ENCODE results near the gene CHAMP1.
"Not testable (repeated sequence)": the region's sequence is repeated elsewhere in the genome, so short reads cannot be mapped to it uniquely, and the experiment has no call there.

Gene CHAMP1

GRCh38 chr13:114303700-114304327 lies 10.5 kb upstream of the CHAMP1 start:
- no peak for DNase-seq

DNA sequence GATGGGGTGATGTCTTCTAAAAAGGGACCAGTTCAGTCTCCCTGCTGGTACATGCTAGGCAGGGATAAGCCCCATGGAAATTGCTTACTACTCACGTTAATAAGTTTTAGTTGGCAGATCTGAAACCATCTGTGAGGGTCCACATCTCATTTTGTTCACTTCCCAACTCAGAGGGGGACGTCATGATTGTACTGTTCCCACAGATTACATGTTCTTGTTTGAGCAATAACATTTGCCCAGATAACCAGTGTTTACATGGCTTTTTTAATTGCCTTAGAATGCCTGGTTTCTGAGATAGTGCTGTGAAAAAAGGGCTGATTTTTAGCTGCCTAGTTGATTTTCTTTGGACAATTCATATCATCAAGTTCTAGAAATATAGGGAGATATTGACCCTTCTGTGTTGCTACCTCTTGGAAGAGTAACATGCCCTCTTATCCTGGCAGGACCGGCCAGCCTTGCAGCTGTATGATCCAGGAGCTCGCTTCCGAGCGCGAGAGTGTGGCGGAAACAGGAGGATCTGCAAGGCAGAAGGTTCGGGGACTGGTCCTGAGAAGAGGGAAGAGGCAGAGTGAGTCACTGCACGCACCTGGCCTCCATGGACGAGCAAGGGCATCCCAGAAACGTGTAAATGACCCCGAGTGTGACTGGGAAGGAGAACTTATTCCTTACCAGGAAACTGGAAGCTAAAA lies 9.8 kb upstream of the CHAMP1 start:
- no peak for DNase-seq

DNA sequence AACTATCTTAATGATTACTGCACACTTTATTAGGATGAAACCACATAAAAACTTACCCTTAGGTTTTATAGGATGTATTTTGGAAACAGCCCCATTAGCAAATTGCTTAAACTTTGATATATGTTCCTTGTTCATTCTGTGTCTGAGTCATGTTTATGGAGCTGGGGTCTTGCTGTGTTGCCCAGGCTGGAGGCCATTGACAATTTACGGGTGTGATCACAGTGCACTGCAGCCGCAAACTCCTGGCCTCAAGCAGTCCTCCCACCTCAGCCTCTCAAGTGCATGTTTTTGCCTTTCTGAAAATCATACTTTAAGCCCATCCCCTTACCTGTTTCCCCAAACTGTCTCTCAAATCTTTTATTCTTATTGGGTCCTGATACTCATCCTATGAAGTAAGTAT lies 5.2 kb upstream of the CHAMP1 start:
- no peak for DNase-seq

DNA sequence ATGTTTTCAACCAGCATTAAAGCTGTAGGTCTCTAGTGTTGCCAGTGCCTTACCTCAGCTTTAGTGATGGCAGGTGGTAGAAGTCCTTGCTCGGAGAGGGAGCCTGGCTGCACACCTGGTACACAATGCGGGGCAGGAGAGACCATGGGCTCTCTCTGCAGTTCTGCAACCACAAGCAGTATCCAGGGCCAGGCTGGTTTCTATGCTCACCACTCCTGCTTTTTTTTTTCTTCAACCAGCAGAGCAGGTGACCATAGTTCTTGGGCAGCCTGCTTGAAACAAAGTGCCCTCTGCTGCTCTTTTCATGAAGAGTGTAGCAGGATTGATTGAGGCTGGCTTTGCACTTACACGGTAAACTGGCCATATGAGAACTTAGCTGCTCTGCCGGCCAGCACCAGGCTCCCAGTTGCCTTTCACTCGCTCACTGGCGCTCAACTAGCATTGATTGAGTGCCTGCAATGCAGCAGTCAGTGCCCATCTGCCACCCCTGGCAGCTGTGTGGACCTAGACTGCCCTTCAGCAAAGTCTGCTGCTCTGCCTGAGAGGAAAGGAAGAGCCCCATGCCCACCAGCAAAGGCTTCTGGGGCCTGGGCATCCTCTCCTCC lies 4.4 kb upstream of the CHAMP1 start:
- no peak for DNase-seq

DNA sequence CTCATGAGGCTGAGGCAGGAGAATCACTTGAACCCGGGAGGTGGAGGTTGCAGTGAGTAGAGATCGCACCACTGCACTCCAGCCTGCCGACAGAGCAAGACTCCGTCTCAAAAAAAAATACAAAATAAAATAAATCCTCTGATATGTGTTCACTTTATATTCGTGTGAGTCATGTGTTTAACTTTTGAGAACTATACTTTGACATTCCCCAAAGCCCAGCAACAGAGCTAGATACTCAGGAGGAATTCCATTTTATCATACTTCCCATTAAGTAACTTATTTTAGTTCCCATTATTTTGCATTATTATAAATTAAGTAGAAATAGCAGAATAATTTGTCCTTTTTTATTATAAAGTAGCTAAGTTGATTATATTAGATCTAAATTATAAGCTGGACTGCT lies 3.3 kb upstream of the CHAMP1 start:
- DNase-seq, result no peak

GRCh38 chr13:114311387-114311786 lies 2.9 kb upstream of the CHAMP1 start:
- DNase-seq, result no peak

GRCh38 chr13:114311908-114312307 lies 2.4 kb upstream of the CHAMP1 start:
- DNase-seq, result no peak

- DNase-seq, result peak; percentile 53
Measured at GRCh38 chr13:114313061-114313860, 1.0 kb upstream of the CHAMP1 start.

DNA sequence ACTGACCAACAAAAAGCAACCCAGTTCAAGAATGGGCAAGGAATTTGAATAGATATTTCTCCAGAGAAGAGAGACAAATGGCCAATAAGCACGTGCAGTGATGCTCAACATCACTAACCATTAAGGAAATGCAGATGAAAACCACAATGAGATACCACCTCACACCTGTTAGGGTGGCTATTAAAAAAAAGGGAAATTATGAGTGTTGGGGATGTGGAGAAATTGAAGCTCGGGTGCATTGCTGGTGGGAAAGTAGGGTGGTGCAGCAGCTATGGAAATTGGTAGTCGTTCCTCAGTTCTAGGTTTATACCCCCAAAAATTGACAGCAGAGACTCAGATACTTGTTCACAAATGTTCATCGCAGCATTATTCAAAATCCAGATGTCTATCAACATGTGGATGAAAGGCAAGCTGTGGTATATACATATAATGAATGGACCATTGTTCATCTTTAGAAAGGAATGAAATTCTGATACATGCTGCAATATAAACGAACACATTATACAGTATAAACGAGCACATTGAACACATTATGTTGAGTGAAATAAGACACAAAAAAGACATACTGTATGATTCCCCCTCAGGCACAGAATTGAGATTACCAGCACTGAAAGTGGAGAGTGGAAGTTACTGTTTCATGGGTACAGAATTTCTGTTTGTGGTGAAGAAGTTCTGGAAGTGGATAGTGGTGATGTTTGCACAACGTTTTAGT lies 927 bp downstream of the CHAMP1 start:
- DNase-seq, result no peak

GRCh38 chr13:114318624-114319023 lies 4.3 kb downstream of the CHAMP1 start:
- no peak for DNase-seq

DNA sequence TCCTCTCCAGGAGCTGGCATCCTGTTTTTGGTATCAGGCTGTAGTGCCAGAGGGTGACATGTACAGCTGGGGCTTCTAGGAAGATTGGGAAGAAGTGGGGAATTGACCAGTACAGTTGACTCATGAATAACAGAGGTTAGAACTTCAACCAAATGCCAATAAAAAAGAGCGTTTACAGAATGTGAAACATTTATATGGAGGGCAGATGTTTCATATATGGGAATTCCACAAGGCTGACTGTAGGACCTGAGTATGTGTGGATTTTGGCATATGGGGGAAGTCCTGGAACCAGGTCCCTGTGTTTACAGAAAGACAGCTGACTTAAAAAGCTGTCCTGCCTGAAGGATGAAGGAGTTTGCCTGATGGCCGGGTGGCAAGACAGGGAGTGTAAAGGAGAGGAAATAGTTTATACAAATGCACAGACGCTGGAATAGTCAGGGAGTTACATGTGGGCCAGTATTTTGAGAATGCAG lies 5.2 kb downstream of the CHAMP1 start:
- DNase-seq, result no peak

- no peak for DNase-seq
Measured at GRCh38 chr13:114320065-114320464, 5.8 kb downstream of the CHAMP1 start.

DNA sequence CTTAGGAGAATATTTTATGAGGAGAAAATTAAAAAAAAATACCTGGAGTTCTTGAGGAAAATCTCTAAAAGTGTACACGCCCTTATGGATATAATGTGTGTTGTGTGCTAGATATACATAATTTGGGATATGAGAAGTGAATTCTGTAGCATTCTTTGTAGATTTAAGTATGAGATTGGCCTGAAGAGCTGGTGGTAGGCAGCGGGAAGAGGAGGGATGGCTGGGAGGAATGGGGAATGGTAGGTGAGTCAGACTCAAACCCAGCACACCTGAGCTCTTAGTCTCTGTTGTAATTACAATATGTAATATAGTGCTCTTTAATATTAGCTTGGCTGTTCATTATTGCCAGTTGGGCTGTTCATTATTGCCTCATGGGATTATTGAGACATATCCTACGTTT lies 7.0 kb downstream of the CHAMP1 start:
- DNase-seq, result no peak

GRCh38 chr13:114323349-114323748 lies 9.0 kb downstream of the CHAMP1 start:
- DNase-seq, result no peak

DNA sequence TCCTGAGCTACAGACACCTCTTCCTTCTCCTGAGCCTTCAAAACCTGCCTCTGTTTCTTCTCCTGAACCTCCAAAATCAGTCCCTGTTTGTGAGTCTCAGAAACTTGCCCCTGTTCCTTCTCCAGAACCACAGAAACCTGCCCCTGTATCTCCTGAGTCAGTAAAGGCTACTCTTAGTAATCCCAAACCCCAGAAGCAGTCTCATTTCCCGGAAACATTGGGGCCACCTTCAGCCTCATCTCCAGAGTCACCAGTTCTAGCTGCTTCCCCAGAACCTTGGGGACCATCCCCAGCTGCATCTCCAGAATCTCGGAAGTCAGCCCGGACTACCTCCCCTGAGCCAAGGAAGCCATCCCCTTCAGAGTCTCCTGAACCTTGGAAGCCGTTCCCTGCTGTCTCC lies 10.0 kb downstream of the CHAMP1 start:
- DNase-seq, result no peak

GRCh38 chr13:114325729-114326128 lies 11.4 kb downstream of the CHAMP1 start:
- no peak for DNase-seq

DNA sequence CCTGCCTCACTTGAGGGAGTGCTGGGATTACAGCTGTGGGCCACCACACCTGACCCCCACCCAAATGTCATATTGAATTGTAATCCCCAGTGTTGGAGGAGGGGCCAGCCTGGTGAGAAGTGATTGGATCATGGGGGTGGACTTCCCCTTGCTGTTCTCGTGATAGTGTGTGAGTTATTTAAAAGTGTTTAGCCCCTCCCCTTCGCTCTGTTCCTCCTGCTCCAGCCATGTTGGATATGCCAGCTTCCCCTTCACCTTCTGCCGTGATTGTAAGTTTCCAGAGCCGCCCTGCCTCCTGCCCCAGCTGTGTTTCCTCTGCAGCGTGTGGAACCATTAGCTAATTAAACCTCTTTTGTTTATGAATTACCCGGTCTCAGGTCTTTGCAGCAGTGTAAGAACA lies 13.7 kb downstream of the CHAMP1 start:
- no peak for DNase-seq

DNA sequence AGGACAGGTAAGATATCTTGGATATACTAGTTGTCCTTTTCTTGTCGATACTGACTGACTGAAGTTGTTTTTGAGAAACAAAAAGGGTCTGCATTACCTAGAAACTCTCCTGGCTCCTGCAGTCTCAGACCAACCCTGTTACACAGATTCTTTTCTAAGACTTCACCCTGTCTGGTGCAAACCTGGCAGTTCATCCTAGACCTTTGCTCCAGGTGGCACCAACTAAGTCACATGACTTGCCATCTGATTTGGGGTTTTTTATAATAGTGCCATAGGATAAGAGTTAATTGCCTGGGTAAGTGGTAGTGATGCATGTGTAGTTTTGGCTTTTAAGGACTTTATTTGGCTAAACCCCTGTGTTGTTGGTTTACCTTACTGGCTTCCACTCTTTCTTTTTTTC lies 14.3 kb downstream of the CHAMP1 start:
- no peak for DNase-seq

GRCh38 chr13:114330086-114330485 lies 15.8 kb downstream of the CHAMP1 start:
- DNase-seq, result no peak

DNA sequence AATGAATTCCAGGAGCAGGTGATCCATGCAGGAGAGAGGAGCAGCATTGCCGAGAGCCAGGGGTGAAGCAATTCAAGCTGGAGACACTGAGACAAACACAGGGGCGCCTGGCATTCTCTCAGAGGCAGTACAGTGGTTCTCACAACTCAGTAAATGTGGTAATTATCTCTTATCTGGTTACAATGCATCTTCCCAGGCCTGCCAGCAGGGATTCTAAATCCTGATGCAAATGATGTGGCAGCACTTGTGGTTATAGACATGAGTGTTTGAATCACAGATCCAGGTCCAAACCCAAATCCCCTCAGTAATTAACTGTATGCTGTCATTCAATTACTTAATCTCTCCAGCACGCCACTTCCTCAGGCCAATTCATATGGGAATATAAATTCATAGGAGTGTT lies 19.6 kb downstream of the CHAMP1 start:
- DNase-seq, result not testable (repeated sequence)

DNA sequence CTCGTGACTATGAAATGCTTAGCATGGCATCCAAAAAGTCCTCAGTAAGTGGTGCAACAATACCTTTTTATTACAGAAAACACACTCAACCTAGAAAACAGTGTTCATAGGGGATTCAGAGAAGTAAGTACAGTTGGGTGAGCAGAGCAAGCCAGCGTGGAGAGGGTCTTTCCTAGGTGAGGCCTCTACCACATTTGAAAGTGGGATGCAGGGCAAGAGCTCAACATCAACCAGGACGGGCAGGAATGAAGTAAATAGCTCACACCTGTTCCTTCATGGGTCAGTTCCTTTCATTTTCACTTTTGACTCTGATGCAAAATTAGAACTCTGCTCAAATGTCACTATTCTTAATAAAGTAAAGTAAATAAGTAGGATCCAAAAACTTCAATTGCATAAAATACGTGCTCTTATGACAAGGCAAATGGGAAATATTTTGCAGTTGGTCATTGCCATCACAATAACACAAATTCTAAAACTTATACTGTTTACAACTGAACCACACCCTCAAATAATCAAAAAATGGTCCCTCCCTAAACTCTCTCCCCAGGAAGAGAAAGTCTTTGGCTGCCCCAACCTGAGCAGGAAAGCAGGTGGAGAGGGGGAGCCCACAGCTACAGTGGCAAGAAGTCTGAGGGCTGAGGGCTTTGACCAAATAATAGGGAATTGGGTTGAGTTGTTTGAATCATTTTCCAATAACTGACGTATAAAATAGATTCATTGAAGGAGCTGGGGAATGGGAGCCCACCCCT lies 20.2 kb downstream of the CHAMP1 start:
- no peak for DNase-seq

DNA sequence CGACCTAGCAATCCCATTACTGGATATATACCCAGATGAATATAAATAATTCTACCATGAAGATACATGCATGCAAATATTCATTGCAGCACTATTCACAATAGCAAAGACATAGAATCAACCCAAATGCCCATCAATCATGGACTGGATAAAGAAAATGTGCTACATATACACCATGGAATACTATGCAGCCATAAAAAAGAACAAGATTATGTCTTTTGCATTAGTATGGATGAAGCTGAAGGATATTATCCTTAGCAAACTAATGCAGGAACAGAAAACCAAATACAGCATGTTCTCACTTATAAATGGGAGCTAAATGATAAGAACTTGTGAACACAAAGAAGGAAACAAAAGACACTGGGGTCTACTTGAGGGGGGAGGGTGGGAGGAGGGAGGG lies 22.2 kb downstream of the CHAMP1 start:
- not testable (repeated sequence) for DNase-seq
